MM.1S (cell line): ENCODE measurements around the gene SIPA1L2.

ENCODE experiments used
- CTCF ChIP-seq: fragments of 300-600 bp; sonication (generic); IDR thresholded peaks from 2 replicates; pipeline ENCODE4 v1.5.1; 2016; ENCODE audit warnings: antibody characterized with exemption, low read length, mixed read lengths
- EZH2 ChIP-seq: fragments of 300-600 bp; sonication (generic); optimal IDR thresholded peaks from 2 replicates; pipeline ENCODE3; 2017; ENCODE audit warnings: low read depth, mild to moderate bottlenecking, antibody characterized with exemption, low read length, mixed read lengths
- EZH2phosphoT487 ChIP-seq: fragments of 300-600 bp; sonication (generic); IDR thresholded peaks from 2 replicates; pipeline ENCODE4 v1.6.1; 2018; ENCODE audit warnings: antibody characterized with exemption, low read length

- TF ChIP-seq EZH2 (no peak), CTCF (no peak), EZH2phosphoT487 (no peak)
These were observed 12.7 kb downstream of the SIPA1L2 start for GRCh38 chr1:232617237-232617636.
